AG04450 (cell line): ENCODE data around the gene NECTIN1. TPM values are rescaled to one million over a fixed set of nuclear protein-coding genes. Genes with fewer than 3 reads are reported as not detected.
A peak's percentile ranks its signal among the peaks of the same experiment; 100 is the strongest.

Experiments used
- CTCF ChIA-PET: fragments of 300-600, 350-600 bp; formaldehyde crosslinking; extraction: SDS; loops from one replicate; lab custom pipeline; 2022; ENCODE audit warnings: antibody characterized with exemption, inconsistent platforms; lab: Charles Lee
- POLR2A ChIA-PET: fragments of 350-600 bp; formaldehyde crosslinking; extraction: SDS; loops from one replicate; lab custom pipeline; 2021; ENCODE audit warnings: antibody characterized with exemption, inconsistent platforms; lab: Yijun Ruan, JAX
- DNase-seq: peaks from one replicate; pipeline ENCODE4 v3.0.0-alpha.2; 2011; ENCODE audit warnings: low read depth, low spot score
- H3K27ac ChIP-seq: one replicate; pipeline ENCODE4 v1.5.1; 2012; ENCODE audit warnings: low read depth, low read length, control low read depth
- H3K27me3 ChIP-seq: one replicate; pipeline ENCODE4 v1.6.0; 2012; ENCODE audit warnings: low read length; ENCODE audit not compliant: control insufficient read depth, insufficient read depth
- H3K4me3 ChIP-seq: 2 replicates; pipeline ENCODE4 v1.5.1; 2011; ENCODE audit warnings: mild to moderate bottlenecking, low read depth, low read length, control low read depth
- H3K9me3 ChIP-seq: 2 replicates; pipeline ENCODE4 v1.5.1; 2012; ENCODE audit warnings: low read length; ENCODE audit not compliant: control insufficient read depth, insufficient read depth
- CTCF ChIP-seq: IDR thresholded peaks from 2 replicates; pipeline ENCODE4 v1.5.1; 2011; ENCODE audit warnings: low read depth, low read length, control low read depth, inconsistent platforms
- polyA plus RNA-seq: library from polyadenylated mRNA; depleted of rRNA; stranded (reverse); fragments of >200 nt; gene quantifications from 2 replicates; pipeline ENCODE4 v1.2.3, GENCODE V29; 2011

NECTIN1 gene
- polyA plus RNA-seq, 1 experiment: 2.8 TPM

DNA sequence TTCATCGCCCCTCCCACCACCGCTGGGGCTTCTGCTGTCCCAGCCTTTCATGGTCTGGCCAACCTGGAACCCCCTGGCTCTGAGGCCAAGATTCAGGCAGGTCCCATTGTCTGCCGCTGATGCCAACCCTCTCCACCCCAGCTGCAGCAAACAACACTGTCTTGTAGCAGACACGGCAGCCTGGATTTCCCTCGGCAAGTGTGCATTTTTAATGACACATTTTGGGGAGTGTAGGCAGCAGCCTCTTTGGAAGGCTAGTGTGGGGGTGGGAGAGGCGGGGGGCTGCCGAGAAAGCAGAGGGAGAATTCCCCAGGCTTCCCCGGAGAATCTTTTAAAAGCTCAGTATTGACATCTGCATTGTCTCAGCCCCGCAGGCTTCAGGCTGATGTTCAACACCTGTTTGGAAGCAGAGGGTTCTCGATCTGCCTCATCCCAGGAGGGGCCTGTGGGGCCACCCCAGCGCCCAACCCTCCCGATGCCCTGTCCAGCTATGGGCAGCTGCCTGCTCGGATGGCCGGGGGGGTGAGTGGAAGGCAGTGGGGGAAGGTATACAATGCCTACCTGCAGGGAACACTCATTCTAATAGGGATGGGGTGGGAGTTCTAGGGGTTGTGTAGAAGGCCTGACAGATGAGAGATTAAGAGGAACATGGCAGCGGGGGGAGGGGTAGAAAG, 41.5 kb downstream of the NECTIN1 start:
- ChIA-PET CTCF (interaction anchor here (1.5 to 4.2 kb wide), 2 partner anchors 42 to 421 kb away, joined by 4 to 14 read pairs; partner anchors contain the start of gene NECTIN1), POLR2A (no interaction called here)
- no peak for TF ChIP-seq CTCF
- Histone ChIP-seq H3K27ac (no peak overlapping the region), H3K27me3 (no peaks in the 10 kb centered on the region), H3K4me3 (no peak overlapping the region), H3K9me3 (no peaks in the 10 kb centered on the region; the same call in 1 of the 2 replicates)
- no peak for DNase-seq

- ChIA-PET POLR2A (interaction anchor here (0.6 kb wide), 1 partner anchor 104 kb away, joined by 3 read pairs; no protein-coding TSS in a partner anchor), CTCF (interaction anchor here (0.7 kb wide), 1 partner anchor 35 kb away, joined by 3 read pairs; no protein-coding TSS in a partner anchor)
- no peaks in the 10 kb centered on the region; the same call in 1 of the 2 replicates for H3K9me3 ChIP-seq
- no peak overlapping the region for H3K4me3 ChIP-seq
- no peak overlapping the region for H3K27ac ChIP-seq
- H3K27me3 ChIP-seq: no peaks in the 10 kb centered on the region
- no peak for TF ChIP-seq CTCF
- DNase-seq: no peak
Measured at GRCh38 chr11:119686177-119686882, 42.7 kb downstream of the NECTIN1 start.

GRCh38 chr11:119685111-119685746, 43.8 kb downstream of the NECTIN1 start:
- CTCF ChIA-PET: no interaction called here
- POLR2A ChIA-PET: no interaction called here

DNA sequence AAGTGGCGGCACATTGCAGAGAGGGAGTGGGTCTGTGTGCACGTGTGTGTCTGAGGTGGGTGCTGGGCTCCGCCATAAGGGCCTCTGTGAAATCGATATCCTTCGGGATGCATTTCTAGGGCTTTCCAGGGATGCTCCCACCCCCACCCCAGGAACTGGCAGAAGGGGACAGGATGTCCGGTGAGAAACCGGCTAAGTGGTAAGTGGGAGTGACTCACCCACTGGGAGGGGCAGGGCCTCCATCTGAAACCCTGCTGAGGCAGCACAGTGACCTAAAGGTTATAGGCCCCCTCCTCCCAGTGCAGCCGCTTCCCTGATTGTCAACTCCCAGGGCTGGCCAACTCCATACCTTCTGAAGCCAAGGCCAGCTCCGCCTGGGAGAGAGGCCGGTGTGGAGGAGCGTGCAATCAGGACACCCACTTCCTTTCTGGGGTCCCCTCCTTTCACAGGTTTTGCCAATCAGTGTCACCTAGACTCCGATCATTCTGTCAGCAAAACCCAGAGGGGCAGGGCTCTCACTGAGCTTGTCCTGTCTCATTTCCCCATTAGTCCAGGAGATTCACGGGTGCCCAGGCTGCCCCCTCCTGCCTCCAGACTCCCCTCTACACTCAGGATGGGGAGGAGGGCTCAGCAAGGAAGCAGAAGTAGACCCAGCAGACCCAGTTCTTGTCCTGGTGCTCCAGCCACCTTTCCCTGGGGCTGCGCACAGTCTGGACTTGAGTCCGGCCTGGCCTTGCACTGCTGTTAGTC, 44.5 kb downstream of the NECTIN1 start:
- H3K4me3 ChIP-seq: no peak overlapping the region
- no peak for TF ChIP-seq CTCF
- DNase-seq: peak; percentile 16
- no peaks in the 10 kb centered on the region for H3K27me3 ChIP-seq
- POLR2A ChIA-PET: no interaction called here
- H3K9me3 ChIP-seq: no peaks in the 10 kb centered on the region; the same call in 1 of the 2 replicates
- CTCF ChIA-PET: no interaction called here
- no peak overlapping the region for H3K27ac ChIP-seq

More at GRCh38 chr11:119685111-119685746, 43.8 kb downstream of the NECTIN1 start:
- Histone ChIP-seq H3K9me3 (no peaks in the 10 kb centered on the region; the same call in 1 of the 2 replicates), H3K27me3 (no peaks in the 10 kb centered on the region), H3K4me3 (no peak overlapping the region), H3K27ac (no peak overlapping the region)
- DNase-seq: no peak
- TF ChIP-seq CTCF: no peak
